Measurements from ENCODE around the gene NISCH.

Gene NISCH

GRCh38 chr3:52435246-52436101 is 19.9 kb upstream of the NISCH start:
- no peak for DNase-seq

DNA sequence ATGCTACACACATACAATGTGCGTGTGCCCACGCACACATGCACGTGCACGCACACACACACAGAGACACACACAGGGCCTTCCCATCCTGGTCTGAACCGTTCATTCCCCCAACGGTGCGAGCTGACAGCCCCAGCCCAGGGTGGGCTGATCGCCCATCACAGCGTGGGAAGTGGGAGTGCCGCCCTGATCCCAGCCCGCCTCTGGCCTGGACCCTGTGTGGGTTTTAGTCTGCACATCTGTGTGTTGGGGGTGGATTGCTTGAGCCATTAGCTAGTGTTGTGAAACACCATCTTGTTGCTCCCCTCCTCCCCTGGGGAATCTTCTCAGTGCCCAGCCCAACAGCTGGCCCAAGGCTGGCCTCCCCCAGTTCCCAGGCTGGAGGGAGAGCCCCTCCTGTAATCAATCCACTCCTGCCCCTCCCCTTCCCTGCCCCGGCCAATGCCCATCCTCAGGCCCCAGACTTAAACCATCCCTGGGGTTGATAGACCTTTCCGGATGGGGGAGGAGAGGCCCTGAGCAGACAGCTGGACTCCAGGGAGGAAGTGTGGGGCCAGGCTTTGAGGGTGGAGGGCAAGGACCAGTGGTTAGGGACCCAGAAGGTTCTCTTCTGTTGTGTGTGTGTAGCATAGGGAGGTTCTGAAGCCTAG is 18.8 kb upstream of the NISCH start:
- no peak for DNase-seq

GRCh38 chr3:52437326-52438103 is 17.9 kb upstream of the NISCH start:
- DNase-seq = no peak

DNA sequence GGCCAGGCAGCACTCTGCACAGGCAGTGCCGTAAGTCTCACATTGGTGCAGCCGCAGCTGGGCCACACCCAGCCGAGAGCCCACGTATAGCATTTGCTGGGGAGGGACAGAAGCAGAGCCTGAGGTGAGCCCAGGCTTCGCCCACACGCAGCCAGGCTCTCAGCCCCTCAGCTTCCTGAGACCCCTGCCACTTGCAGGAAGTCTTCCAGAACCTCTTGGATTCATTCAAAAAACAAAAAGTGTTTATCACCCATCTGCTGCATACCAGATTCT is 17.4 kb upstream of the NISCH start:
- no peak for DNase-seq

- no peak for DNase-seq
Observed at GRCh38 chr3:52438579-52439425, 16.6 kb upstream of the NISCH start.

DNA sequence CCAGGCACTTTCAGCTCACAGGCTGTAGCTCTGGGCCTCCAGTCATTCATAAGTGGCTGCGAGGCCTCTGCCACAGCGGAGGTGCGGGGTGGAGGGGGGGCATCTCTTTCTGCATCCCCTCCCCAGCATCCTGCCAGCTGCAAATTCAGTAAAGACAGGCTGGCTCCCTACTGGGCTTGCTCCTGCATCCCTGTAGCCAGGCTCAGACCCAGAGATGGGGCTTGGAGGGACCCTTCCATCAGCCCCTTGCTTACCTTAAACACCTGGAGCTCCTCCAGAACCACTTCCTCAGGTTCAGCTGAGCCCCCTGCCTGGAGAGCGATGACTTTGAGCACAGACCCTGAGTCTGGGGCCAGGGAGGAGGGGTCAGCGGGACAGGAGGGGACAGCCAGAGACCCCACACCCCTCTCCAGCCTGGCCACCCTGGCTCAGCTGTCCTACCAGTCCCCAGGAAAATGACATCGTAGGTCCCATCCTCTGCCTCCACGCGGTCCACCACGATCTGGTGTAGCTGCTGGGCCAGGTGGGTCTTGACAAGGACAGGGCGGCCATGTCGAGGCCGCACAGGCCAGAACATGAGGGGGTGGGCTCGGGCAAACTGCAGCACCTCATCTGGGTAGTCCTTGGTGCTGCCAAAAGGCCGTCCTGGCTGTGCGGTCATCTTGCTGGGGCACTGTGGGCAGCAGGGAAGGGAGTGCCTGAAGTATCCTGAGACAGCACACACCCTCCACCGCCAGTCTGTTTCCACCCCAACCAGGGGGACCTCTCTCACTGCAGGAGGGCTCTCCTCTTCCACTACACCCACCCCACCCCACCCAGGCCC is 15.8 kb upstream of the NISCH start:
- DNase-seq = no peak

DNA sequence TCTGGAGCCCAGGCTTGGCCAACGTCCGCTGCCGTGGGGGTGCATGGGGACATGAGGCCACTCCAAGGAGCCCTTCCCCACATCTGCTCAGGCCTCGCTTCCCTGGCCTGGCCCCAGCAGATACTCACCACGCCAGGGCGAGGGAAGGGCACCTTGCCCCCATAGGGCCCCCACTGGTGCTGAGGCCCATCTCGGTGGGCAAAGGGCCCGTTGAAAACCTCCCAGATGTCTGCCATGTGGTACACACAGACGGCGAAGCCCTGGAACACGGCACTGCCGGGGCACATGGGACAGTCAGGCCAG is 15.2 kb upstream of the NISCH start:
- no peak for DNase-seq

DNA sequence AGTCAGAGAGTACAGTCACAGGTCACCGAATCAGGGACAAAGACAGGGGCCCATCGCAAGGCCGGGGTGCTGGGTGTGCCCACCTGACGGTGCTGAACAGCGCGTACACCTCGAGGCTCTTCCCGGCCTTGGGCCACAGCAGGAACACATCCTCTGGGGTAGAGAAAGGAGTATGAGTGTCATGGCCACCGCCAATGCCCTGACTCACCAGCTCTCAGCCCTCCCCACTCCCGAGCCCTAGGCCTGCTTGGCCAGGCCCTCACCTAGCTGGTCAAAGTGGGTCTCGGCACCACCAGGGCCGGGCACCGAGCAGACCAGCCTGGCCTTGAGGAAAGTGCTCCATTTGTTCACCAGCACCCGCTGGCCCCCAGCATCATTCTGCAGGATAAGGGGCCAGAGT is 14.7 kb upstream of the NISCH start:
- DNase-seq = no peak

DNA sequence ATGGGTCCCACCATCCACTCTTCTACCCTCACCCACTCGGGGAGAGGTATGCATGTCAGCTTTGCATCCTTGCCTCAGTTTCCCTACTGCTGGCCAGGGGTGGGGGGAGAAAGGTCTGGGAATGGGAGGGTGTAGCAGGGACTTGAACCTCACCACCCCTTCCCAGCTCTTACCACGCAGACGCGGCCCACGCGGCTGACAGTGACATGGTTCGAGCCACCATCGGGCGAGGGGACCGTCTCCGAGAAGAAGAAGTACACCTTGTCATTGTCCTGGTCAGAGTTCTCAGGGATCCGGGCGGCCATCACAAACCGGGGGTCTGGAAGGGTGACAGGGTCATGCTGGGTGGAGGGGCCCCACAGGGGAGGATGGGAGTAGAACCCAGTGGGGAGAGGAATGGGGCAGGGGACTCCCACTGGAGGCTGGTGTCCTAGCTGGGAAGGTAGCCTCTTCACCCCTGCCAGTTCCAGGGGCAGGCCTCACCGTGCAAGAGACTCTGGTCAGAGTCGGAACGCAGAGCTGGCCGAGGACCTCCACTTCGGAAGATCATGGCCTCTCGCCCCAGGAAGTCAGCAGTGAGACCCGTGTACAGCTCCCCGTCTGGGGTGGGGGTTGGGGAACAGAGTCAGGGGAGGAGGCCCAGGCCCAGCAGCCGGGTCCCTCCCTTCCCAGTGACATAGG is 14.2 kb upstream of the NISCH start:
- DNase-seq = no peak

GRCh38 chr3:52441772-52442332 is 13.6 kb upstream of the NISCH start:
- DNase-seq = no peak

GRCh38 chr3:52442409-52443267 is 12.8 kb upstream of the NISCH start:
- no peak for DNase-seq

GRCh38 chr3:52443268-52443610 is 12.2 kb upstream of the NISCH start:
- no peak for DNase-seq

DNA sequence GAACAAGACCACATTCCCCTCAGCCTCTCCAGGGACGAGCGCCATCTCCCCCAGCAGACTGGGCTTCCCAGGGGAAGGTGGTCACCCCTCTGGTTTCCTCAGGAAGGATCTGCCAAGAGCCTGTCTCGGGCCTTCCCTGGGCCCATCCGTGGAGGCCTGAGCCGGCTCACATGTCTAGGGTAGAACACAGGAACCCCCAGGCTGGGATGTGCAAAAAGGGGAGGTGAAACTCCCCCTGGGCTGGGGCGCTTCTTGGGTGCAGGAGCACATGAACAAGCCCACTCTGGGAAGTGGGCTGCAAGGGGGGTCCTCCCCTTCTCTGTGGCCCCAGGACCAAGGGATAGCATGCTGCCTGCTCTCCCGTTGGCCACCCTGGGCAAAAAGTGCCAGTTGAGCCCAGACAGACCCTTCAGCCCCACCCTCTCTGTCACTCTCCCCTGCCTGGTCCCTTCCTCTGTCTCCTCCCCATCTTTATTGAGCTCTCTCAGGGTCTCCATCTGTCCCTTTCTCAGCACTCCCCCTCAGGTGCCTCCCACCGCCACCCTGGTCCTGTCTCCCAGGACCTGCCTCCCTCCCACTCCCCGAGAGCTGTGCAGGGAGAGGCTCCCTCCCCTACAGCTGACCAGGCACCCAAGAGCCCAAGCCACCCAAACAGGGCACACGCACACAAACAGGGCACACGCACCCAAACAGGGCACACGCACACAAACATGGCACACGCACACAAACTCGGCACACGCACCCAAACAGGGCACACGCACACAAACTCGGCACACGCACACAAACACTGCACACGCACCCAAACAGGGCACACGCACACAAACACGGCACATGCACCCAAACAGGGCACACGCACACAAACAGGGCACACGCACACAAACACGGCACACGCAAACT is 11.4 kb upstream of the NISCH start:
- DNase-seq = no peak

GRCh38 chr3:52444860-52445793 is 10.3 kb upstream of the NISCH start, which contains the start of gene SEMA3G:
SEMA3G (minus strand) TSS chr3:52445103; CDS start chr3:52445027, 76 bp downstream.
- DNase-seq = peak; percentile 85

- DNase-seq = no peak
Observed at GRCh38 chr3:52446042-52446441, 9.4 kb upstream of the NISCH start.

DNA sequence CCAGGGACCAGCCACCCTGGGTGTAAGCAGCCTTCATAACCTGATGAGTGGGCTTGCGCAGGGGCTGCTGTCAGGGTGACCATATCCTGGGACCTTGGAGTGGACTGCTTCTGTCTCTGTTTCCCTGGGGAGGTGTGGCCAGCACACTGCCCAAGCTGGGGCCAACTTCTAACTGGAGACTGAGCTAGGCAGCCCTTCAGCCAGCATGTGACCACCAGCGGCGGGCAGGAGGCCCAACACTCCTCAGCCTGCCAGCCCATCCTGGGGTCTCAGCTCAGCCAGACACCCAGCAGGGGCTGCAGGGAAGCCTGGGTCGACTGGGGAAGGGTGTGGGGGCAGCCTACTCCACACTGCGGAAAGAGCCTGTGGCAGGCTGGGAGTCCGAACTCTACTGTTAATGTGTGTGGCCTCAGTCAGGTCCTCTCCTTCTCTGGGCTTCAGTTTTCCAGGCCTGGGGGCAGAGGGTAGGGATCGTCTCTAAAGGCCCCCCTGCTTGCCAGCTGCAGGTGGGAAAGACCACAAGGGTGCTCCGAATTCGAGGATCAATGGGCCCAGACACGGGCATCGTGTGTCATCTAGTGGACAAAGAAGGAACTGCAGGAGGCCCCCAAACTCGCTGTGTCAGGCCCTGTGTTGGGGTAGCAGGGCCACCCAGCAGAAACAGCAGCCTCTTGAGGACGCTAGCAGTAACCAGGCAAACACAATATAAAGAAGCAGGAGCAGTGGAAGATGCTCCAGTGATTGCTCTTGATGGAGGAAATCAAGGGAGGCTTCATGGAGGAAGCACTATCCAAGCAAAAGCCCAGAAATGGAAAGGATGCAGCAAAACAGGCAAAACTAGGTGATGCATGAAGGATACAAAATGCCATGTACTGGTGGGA is 8.5 kb upstream of the NISCH start:
- no peak for DNase-seq
